Measurements from ENCODE around the gene FMNL2. TPM values are rescaled to one million over a fixed set of nuclear protein-coding genes. Genes with fewer than 3 reads are reported as not detected.

The FMNL2 gene
- total RNA-seq, 1 experiment from 2014 or later, result 28.1 TPM

- Histone ChIP-seq H2AFZ (ENCODE audit: low read depth, low read length, poor library complexity, severe bottlenecking) (no peak overlapping the region), H3K4me2 (ENCODE audit: low read length) (no peak overlapping the region), H3K9me3 (ENCODE audit: control insufficient read depth in 1 of 2, insufficient read depth in 1 of 2, low read depth in 1 of 2, low read length in 2 of 2) (no peaks in the 10 kb centered on the region), H3K4me1 (ENCODE audit: control insufficient read depth in 1 of 2, insufficient read depth in 2 of 2, low read length in 2 of 2) (peaks cover 0 to 8% of the 10 kb centered on the region in 2 experiments; a peak in 1 of 4 replicates), H3K27me3 (ENCODE audit: insufficient read depth, low read length) (no peaks in the 10 kb centered on the region), H4K20me1 (ENCODE audit: insufficient read depth) (no peaks in the 10 kb centered on the region), H3K9me2 (ENCODE audit: insufficient read depth) (no peaks in the 10 kb centered on the region), H3K79me2 (ENCODE audit: insufficient read depth, low read length) (peaks cover 43% of the 10 kb centered on the region), H3K9ac (ENCODE audit: low read length) (no peak overlapping the region), H3K4me3 (replicated peaks in 1 of 2; ENCODE audit: low read depth in 1 of 2, low read length in 2 of 2) (no peak overlapping the region), H3K36me3 (ENCODE audit: control insufficient read depth in 1 of 2, insufficient read depth in 2 of 2, low read length in 2 of 2) (no peaks in the 10 kb centered on the region), H3K27ac (ENCODE audit: low read depth, low read length) (no peak overlapping the region)
- RAD21 ChIA-PET (ENCODE audit: low non-redundant PET in 1 of 2, low total read pairs in 2 of 2, uncharacterized antibody in 2 of 2, unreplicated experiment in 2 of 2), result no interaction called here
- POLR2A ChIA-PET, result no interaction called here
- ATAC-seq (no peak), DNase-seq (ENCODE audit: low read depth, low spot score) (no peak)
- TF ChIP-seq JUND (IDR thresholded peaks at IDR 0.05) (no peak), POLR2A (IDR thresholded peaks at IDR 0.05; ENCODE audit: borderline replicate concordance, extremely low read depth, insufficient read depth, insufficient read length) (no peak), EGR1 (IDR thresholded peaks at IDR 0.05; ENCODE audit: low read depth) (no peak), SP1 (IDR thresholded peaks at IDR 0.05; ENCODE audit: low read depth) (no peak), MAX (IDR thresholded peaks at IDR 0.05) (no peak), FOSL1 (IDR thresholded peaks at IDR 0.05; ENCODE audit: low read depth) (no peak), ZNF274 (IDR thresholded peaks at IDR 0.05; ENCODE audit: low read depth, low read length) (no peak), REST (IDR thresholded peaks at IDR 0.05; ENCODE audit: low read depth) (no peak), YY1 (IDR thresholded peaks at IDR 0.05; ENCODE audit: extremely low read depth, insufficient replicate concordance, low read depth, low read length) (no peak), ZBTB33 (IDR thresholded peaks at IDR 0.05; ENCODE audit: extremely low read depth, insufficient replicate concordance, low read length) (no peak), CBX3 (IDR thresholded peaks at IDR 0.05; ENCODE audit: low read depth) (no peak), SIN3A (IDR thresholded peaks at IDR 0.05; ENCODE audit: low read depth) (no peak), ATF3 (IDR thresholded peaks at IDR 0.05) (no peak), POLR2AphosphoS5 (IDR thresholded peaks at IDR 0.05; ENCODE audit: low read depth, low read length) (no peak), CEBPB (IDR thresholded peaks at IDR 0.05; ENCODE audit: low read depth) (no peak), ELF1 (IDR thresholded peaks at IDR 0.05; ENCODE audit: borderline replicate concordance, low read depth) (no peak)
- no TSS peak for BruUV-seq (replicated peaks)
- CTCF ChIA-PET, result no interaction called here
- intact Hi-C loops (cut with micrococcal nuclease), result no loop called here
Observed at GRCh38 chr2:152462120-152462519, 127.1 kb downstream of the FMNL2 start.

Measured in HCT116 (cell line).